Measurements from ENCODE around the gene FKBP5. TPM values are rescaled to one million over a fixed set of nuclear protein-coding genes. Genes with fewer than 3 reads are reported as not detected.
A peak's percentile ranks its signal among the peaks of the same experiment; 100 is the strongest.

The FKBP5 gene
- total and polyA plus RNA-seq, 9 of the 15 experiments (the other 6 are each of a cell fraction or from before 2014, with no cell fraction given): 32.7 to 151 (median 75.0) TPM

DNA sequence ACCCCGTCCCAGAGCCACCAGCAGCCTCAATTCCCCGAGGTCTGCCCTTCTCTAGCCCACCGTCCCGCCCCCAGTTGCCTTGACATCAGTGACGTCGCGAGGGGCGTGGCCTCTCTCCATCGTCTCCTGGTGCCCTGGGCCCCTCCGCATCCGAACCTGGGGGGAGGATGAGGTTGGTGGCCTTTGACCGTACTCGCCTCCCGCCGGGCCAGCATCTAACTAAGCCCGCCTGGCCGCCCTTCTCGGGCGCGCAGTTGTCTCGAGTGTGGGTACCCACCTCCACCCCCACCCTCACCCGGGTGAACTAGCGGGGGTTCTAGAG, 42.7 kb upstream of the FKBP5 start (continued):
- TF ChIP-seq ZNF76 (CRISPR knock-in tag; IDR thresholded peaks at IDR 0.05; ENCODE audit: borderline replicate concordance) (no peak), SIN3B (IDR thresholded peaks at IDR 0.05; ENCODE audit: low read depth) (no peak), IFI16 (CRISPR knock-in tag; IDR thresholded peaks at IDR 0.05) (no peak), MAFK (IDR thresholded peaks at IDR 0.05; ENCODE audit: low read length) (no peak), L3MBTL2 (IDR thresholded peaks at IDR 0.05) (no peak), MEIS2 (IDR thresholded peaks at IDR 0.05; ENCODE audit: partially characterized antibody) (no peak), ZNF12 (CRISPR knock-in tag; IDR thresholded peaks at IDR 0.05) (no peak), RNF2 (IDR thresholded peaks at IDR 0.05) (no peak), ZSCAN32 (CRISPR knock-in tag; IDR thresholded peaks at IDR 0.05) (no peak)
- TF ChIP-seq, protein P1, sequence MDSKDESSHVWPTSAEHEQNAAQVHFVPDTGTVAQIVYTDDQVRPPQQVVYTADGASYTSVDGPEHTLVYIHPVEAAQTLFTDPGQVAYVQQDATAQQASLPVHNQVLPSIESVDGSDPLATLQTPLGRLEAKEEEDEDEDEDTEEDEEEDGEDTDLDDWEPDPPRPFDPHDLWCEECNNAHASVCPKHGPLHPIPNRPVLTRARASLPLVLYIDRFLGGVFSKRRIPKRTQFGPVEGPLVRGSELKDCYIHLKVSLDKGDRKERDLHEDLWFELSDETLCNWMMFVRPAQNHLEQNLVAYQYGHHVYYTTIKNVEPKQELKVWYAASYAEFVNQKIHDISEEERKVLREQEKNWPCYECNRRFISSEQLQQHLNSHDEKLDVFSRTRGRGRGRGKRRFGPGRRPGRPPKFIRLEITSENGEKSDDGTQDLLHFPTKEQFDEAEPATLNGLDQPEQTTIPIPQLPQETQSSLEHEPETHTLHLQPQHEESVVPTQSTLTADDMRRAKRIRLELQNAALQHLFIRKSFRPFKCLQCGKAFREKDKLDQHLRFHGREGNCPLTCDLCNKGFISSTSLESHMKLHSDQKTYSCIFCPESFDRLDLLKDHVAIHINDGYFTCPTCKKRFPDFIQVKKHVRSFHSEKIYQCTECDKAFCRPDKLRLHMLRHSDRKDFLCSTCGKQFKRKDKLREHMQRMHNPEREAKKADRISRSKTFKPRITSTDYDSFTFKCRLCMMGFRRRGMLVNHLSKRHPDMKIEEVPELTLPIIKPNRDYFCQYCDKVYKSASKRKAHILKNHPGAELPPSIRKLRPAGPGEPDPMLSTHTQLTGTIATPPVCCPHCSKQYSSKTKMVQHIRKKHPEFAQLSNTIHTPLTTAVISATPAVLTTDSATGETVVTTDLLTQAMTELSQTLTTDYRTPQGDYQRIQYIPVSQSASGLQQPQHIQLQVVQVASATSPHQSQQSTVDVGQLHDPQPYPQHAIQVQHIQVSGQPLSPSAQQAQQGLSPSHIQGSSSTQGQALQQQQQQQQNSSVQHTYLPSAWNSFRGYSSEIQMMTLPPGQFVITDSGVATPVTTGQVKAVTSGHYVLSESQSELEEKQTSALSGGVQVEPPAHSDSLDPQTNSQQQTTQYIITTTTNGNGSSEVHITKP (IDR thresholded peaks at IDR 0.05; ENCODE audit: partially characterized antibody): peak; percentile 83
- TF ChIP-seq, protein P2, sequence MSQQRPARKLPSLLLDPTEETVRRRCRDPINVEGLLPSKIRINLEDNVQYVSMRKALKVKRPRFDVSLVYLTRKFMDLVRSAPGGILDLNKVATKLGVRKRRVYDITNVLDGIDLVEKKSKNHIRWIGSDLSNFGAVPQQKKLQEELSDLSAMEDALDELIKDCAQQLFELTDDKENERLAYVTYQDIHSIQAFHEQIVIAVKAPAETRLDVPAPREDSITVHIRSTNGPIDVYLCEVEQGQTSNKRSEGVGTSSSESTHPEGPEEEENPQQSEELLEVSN (IDR thresholded peaks at IDR 0.05; ENCODE audit: borderline replicate concordance in 1 of 2, extremely low read depth in 1 of 2, insufficient read depth in 1 of 2, insufficient read length in 1 of 2, low read depth in 1 of 2, low read length in 1 of 2, poor library complexity in 1 of 2, severe bottlenecking in 1 of 2): peak in 1 of 2 experiments; percentile 27
- TF ChIP-seq, protein P3, sequence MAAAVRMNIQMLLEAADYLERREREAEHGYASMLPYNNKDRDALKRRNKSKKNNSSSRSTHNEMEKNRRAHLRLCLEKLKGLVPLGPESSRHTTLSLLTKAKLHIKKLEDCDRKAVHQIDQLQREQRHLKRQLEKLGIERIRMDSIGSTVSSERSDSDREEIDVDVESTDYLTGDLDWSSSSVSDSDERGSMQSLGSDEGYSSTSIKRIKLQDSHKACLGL (CRISPR knock-in tag; IDR thresholded peaks at IDR 0.05; ENCODE audit: borderline replicate concordance, poor library complexity, severe bottlenecking): no peak
